Renal pelvis (tissue), 4 donors: ENCODE measurements around the gene LENG8. TPM values are rescaled to one million over a fixed set of nuclear protein-coding genes. Genes with fewer than 3 reads are reported as not detected.

ENCODE experiments used
- DNase-seq: peaks from one replicate; pipeline ENCODE4 v3.0.0-alpha.2; 2013
- polyA plus RNA-seq, 3 donors: library from polyadenylated mRNA; unstranded; fragments of 120-200 nt; gene quantifications; one replicate each; pipeline ENCODE4 v1.2.1, GENCODE V29; 2013; ENCODE audit not compliant: insufficient read length in 3 of 3

Gene LENG8
- polyA plus RNA-seq, 3 donors: 156 to 228 (median 218) TPM

GRCh38 chr19:54420068-54420382 lies 29.0 kb upstream of the LENG8 start:
- DNase-seq: no peak

- peak; percentile 59 for DNase-seq
Measured at GRCh38 chr19:54420383-54421168, 28.4 kb upstream of the LENG8 start.

DNA sequence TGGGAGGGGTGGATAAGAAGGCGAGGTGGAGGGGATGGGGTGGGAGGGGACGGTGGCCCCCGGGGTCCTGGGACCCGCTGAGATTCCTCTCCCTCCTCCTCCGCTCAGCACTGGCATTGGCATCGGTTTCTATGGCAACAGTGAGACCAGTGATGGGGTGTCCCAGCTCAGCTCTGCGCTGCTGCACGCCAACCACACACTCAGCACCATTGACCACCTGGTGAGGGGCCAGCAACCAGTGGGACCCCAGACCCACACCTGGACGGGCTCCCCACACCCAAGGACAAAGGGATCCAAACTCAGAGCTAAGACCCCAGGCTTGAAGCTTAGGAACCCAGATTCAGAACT lies 27.9 kb upstream of the LENG8 start:
- DNase-seq: no peak

DNA sequence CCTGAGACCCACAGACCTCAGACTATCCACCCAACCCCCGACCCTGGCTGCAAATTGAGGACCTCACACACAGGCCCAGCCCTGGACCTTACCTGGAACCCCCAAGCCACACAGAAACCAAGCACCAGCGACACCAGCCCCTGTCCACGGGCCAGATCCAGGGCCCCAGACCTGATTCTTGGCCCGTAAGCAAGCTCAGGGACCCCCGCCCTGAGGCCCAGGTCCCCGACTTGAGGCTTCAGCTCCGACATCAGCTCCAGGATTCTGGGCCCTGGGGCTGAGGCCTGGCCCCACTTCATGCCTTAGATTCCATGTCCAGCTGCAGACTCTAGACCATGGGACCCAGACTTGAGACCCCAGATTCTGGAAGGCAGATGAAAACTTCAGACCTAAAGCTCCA lies 27.5 kb upstream of the LENG8 start:
- no peak for DNase-seq

DNA sequence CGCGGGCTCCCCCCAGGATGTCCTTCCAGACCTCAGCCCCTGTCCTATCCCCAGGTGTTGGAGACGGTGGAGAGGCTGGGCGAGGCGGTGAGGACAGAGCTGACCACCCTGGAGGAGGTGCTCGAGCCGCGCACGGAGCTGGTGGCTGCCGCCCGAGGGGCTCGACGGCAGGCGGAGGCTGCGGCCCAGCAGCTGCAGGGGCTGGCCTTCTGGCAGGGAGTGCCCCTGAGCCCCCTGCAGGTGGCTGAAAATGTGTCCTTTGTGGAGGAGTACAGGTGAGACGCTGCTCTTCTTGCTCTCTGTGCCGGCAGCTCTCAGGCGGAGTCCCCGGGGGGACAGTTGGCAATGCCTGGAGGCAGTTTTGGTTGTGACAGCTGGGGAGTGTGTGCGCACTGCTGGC lies 26.9 kb upstream of the LENG8 start:
- no peak for DNase-seq

- no peak for DNase-seq
Measured at GRCh38 chr19:54424201-54424600, 24.8 kb upstream of the LENG8 start.

DNA sequence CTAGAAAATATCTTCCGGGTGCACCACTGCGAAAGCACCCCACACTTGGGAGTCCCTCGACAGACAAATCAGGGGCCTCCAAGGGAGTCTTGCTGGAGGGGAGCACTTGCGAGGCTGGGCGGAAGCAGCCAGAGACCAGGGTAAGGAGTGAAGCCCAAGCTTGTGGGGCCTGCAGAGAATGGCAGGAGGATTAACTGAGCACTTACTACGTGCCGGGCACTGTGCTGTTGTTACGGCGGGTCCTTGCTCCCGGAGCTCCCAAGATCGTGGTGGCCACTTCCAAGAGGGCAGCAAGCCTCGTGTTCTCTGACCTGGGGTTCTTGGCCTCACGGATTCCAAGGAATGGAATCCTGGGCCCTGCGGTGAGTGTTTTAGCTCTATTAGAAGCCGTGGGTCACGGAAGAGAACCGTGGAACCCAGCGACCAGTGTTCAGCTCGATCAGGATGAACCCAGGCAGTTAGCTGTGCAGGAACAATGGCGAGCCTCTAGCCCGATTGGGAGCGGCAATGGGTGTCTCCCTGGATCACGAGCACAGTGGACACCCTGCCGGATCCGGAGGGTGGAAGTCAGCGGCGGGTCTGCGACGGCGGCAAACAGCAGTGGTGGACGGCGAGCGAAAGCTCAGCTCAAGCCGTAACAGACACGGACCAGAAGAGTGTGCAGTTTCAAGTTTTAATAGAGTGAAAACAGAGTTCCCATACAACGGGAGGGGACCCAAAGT lies 24.2 kb upstream of the LENG8 start:
- DNase-seq: no peak

DNA sequence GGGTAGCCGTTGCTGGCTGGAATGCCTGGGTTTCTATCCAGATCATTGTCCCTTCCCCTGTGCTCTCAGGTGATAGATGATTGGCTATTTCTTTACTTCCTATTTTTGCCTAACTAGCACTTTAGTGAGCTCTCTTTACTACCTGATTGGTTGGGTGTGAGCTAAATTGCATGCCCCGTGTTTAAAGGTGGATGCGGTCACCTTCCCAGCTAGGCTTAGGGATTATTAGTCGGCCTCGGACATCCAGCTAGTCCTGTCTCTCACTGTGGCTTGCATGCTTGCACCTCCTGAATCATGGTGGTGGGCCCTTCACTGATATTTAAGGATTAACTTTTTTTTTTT lies 23.6 kb upstream of the LENG8 start:
- no peak for DNase-seq

DNA sequence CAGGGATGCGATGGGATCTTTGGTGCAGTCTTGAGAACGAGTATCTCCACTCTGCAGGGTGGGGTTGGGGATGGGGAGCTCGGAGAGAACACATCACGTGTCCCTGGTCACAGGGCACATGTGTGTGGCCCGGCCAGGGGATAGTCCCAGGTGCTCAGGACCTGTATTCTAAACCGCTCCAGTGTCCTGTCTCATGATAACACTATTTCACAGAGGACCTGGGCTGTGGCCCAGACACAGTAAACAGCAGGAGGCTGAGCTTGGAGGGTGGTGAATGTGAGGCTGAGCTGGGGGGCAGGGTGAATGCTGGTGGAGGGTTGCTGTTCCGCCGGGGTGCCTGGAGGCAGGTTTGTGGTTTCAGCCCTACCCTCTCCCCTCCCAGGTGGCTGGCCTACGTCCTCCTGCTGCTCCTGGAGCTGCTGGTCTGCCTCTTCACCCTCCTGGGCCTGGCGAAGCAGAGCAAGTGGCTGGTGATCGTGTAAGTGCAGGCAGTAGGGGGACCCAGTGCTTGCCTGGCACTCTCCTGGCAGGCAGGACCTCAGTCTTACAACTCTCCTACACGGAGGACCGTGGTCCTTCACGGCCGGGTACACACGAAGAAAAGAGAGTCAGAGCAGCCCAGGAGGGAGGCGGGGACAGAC lies 22.6 kb upstream of the LENG8 start:
- DNase-seq: no peak

- DNase-seq: no peak
Measured at GRCh38 chr19:54427586-54427985, 21.4 kb upstream of the LENG8 start.

DNA sequence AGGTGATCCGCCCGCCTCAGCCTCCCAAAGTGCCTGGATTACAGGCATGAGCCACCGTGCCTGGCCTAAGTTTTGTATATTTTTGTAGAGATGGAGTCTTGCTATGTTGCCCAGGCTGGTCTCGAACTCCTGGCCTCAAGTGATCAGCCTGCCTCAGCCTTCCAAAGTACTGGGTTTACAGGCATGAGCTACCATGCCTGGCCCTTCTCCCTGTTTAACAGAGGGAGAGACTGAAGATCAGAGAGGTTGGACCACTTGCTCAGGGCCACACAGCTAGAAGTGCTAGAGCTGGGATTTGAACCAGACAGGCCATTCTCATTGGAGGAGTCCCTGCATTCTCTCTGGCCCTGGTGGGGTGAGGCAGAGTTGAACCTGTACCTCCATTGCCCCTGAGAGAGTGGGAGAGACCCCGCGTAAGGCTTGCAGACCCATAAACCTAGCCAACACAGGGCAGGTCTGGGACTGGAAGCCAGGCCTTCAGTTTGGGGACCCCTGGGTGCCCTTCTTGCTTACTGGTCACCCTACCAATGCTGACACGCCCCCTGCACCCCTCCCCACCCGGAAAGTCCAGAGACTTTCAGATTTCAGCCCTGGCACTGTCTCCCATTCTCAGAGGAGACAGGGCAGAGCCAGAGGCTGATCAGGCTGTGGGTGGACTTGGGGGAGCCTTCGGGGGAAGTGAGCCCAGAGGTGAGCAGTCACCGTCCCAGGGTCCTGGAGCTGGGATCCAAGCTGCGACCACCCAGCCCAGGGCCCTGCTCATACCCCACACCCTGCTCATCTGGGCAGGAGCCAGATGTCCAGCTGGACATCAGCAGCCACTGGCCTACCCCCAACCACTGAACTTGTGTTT lies 20.4 kb upstream of the LENG8 start:
- DNase-seq: no peak

DNA sequence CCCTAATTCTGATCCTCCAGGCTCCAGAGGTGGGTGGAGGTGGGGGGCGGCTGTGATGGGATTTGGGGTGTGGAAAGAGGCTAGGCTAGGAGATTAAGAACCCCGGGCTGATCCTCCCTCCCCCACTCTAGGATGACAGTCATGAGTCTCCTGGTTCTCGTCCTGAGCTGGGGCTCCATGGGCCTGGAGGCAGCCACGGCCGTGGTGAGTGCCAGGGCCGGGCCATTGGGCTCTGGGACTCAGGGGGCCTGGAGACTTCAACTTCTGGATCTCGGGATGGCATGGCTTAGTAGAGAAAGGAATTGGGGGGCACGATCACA lies 19.9 kb upstream of the LENG8 start:
- DNase-seq: no peak

GRCh38 chr19:54429545-54430227 lies 19.3 kb upstream of the LENG8 start:
- DNase-seq: no peak

- peak; percentile 60 for DNase-seq
Measured at GRCh38 chr19:54430306-54431254, 18.4 kb upstream of the LENG8 start.

DNA sequence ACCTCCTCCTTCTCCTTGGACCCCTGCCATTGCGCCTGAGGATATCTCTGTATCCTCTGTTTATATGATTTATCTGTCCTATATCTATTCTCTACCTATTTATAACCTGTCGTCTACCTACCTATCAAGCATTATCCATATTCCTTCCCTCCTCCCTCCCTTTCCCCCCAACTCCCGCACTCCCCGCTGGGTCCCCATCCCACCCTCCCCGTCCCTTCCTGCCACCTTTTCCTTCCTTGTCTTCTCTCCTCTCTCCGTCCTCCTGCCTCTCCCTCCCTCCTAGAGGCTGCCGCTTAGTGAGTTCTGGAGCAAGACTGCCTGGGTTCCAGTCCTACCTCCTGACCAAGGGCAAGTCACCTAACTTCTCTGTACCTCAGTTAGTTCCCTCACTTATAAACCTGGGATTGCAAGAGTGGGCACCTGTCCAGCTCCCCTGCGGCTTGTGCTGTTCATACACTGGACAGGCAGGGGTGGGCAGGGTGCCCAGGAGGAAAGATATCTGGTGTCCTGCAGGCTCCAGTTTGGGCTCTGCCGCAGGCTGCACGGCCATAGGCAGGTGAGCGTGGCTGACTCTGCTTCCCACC lies 17.7 kb upstream of the LENG8 start:
- no peak for DNase-seq

DNA sequence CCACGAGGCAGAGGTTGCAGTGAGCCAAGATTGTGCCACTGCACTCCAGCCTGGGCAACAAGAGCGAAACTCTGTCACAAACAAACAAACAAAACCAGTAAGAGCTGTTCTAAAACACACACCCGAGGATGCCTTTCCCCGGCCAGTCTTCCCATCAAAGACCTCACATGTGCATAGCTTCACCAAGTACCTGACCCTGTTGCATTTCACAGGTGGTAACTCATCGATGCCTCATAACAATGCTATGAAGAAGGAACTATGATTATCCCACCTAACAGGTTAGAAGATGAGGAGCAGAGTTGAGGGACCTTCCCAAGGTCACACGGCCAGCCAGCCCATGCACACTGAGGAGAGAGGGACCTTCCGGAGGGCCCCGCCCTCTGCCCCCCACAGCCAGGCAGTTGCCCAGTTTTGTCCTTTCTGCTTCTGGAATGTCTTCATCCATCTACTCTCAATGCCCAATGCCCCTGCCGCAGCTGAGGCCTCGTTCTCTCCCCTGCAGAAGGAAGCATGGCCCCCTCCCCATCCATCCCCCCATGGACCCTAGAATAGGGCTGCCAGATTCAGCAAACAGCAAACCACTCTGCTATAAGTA lies 16.8 kb upstream of the LENG8 start:
- DNase-seq: no peak

GRCh38 chr19:54433697-54434096 lies 15.3 kb upstream of the LENG8 start:
- no peak for DNase-seq

DNA sequence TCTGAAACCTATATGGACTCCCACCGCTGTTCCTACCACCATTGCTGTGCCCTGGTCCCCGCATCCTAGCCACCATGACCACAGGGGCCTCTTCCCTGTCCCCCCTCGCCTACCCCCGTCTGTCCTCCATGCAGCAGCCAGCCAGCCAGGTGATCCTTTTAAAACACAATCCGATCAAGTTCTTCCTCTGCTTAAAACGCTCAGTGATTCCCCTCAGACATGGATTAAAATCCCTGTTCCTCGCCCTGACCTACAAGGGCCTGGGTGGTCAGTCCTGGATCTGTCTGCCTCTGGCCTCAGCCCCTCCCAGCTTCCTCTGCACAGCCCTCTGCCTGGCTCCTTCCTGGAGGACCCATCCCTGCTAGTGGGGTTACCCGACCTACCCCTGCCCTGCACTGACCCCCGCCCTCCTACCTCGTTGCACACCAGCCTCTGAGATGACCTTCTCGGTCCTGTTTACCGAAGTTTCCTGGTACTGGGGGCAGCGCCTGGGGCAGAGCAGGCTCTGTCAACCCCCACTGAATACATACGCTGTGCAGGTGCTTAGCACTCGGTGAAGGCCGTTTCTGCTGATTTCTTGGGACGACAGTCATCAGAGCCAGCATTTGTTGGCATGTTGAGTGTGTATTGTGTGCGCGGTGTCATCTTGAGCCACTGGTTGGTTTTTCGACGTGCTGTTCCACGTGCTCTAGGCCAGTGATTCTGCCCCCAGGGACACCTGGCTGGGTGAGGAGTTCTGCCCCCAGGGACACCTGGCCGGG lies 14.7 kb upstream of the LENG8 start:
- DNase-seq: no peak

DNA sequence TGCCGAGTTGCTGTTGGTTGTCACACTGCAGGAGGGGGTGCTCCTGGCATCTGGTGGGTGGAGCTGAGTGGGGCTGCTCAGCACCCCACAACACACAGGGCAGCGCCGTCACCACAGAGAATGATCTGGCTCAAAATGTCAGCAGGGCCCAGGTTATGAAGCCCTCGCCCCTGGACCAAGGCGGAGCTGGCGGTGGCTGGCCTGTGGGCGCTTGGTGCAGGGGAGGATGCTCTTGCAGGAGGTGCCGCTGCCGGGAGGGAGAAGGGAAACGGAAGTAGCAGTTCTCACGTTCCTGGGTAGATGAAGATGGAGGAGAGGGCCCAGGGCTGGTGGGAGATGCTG lies 14.2 kb upstream of the LENG8 start:
- no peak for DNase-seq
